Measurements from ENCODE around the gene CASK.

- TF ChIP-seq POLR2A (IDR thresholded peaks at IDR 0.05; ENCODE audit: low read depth, low read length), result no peak
- no peak for TF ChIP-seq PAX5 (IDR thresholded peaks at IDR 0.05; ENCODE audit: insufficient read depth, low read length, severe bottlenecking)
- no peak for TF ChIP-seq SPI1 (IDR thresholded peaks at IDR 0.05; ENCODE audit: low read depth, low read length)
- TF ChIP-seq POLR2AphosphoS5 (IDR thresholded peaks at IDR 0.05; ENCODE audit: low read depth, low read length), result no peak
Observed at GRCh38 chrX:41538707-41539106, 384.6 kb downstream of the CASK start.
